IPS-18c (cell line): ENCODE measurements around the gene DLX6.

Experiments
- H3K4me3 ChIP-seq: 2 replicates; pipeline ENCODE4 v1.7.0; 2013; ENCODE audit warnings: low read depth, mild to moderate bottlenecking, low read length, moderate library complexity; ENCODE audit not compliant: insufficient read depth
- H3K9me3 ChIP-seq: one replicate; pipeline ENCODE4 v1.6.1; 2013; ENCODE audit warnings: mild to moderate bottlenecking, low read length, moderate library complexity; ENCODE audit not compliant: control insufficient read depth, insufficient read depth

DLX6 gene

GRCh38 chr7:97004247-97005182 is 838 bp upstream of the DLX6 start:
- Histone ChIP-seq H3K9me3 (no peaks in the 10 kb centered on the region), H3K4me3 (peak overlapping the region; percentile 55)

- peak overlapping the region; percentile 54 for H3K4me3 ChIP-seq
- H3K9me3 ChIP-seq = no peaks in the 10 kb centered on the region
Measured at GRCh38 chr7:97006055-97006815, 882 bp downstream of the DLX6 start.

GRCh38 chr7:97006816-97007582 is 1.6 kb downstream of the DLX6 start:
- Histone ChIP-seq H3K9me3 (no peaks in the 10 kb centered on the region), H3K4me3 (peak overlapping the region; percentile 49)

- H3K9me3 ChIP-seq = no peaks in the 10 kb centered on the region
Measured at GRCh38 chr7:97007583-97007861, 2.2 kb downstream of the DLX6 start.

GRCh38 chr7:97008275-97008917 is 3.0 kb downstream of the DLX6 start:
- Histone ChIP-seq H3K9me3 (no peaks in the 10 kb centered on the region), H3K4me3 (no peak overlapping the region)

More at GRCh38 chr7:97007583-97007861, 2.2 kb downstream of the DLX6 start:
- peak overlapping the region; percentile 49; the same call in 1 of the 2 replicates for H3K4me3 ChIP-seq

GRCh38 chr7:97009753-97010732 is 4.7 kb downstream of the DLX6 start:
- no peak overlapping the region for H3K4me3 ChIP-seq
- H3K9me3 ChIP-seq = no peaks in the 10 kb centered on the region

- H3K9me3 ChIP-seq = no peaks in the 10 kb centered on the region
- H3K4me3 ChIP-seq = no peak overlapping the region
Measured at GRCh38 chr7:97011104-97011503, 5.8 kb downstream of the DLX6 start.

- Histone ChIP-seq H3K4me3 (no peak overlapping the region), H3K9me3 (no peaks in the 10 kb centered on the region)
Measured at GRCh38 chr7:97011536-97012364, 6.4 kb downstream of the DLX6 start.

GRCh38 chr7:97012365-97013133 is 7.2 kb downstream of the DLX6 start:
- no peaks in the 10 kb centered on the region for H3K9me3 ChIP-seq

GRCh38 chr7:97013134-97013844 is 7.9 kb downstream of the DLX6 start:
- no peak overlapping the region for H3K4me3 ChIP-seq
- H3K9me3 ChIP-seq = no peaks in the 10 kb centered on the region

More at GRCh38 chr7:97012365-97013133, 7.2 kb downstream of the DLX6 start:
- no peak overlapping the region for H3K4me3 ChIP-seq

GRCh38 chr7:97013845-97014134 is 8.4 kb downstream of the DLX6 start:
- H3K9me3 ChIP-seq = no peaks in the 10 kb centered on the region
- H3K4me3 ChIP-seq = no peak overlapping the region

GRCh38 chr7:97014145-97014750 is 8.9 kb downstream of the DLX6 start:
- peaks cover 1% of the 10 kb centered on the region for H3K9me3 ChIP-seq
- no peak overlapping the region for H3K4me3 ChIP-seq

GRCh38 chr7:97015279-97015678 is 9.9 kb downstream of the DLX6 start:
- Histone ChIP-seq H3K9me3 (peaks cover 3% of the 10 kb centered on the region), H3K4me3 (no peak overlapping the region)

GRCh38 chr7:97015756-97016380 is 10.5 kb downstream of the DLX6 start:
- Histone ChIP-seq H3K4me3 (peak overlapping the region; percentile 36; the same call in 1 of the 2 replicates), H3K9me3 (peaks cover 3% of the 10 kb centered on the region)
